WTC11 (cell line): ENCODE measurements around the gene PLEKHA6. TPM values are rescaled to one million over a fixed set of nuclear protein-coding genes. Genes with fewer than 3 reads are reported as not detected.

Source experiments
- ATAC-seq: fragments of 200-7000 bp; cut with Tn5 transposase; 2 replicates; pipeline ENCODE4 v1.10.0; 2021; ENCODE audit warnings: mild to moderate bottlenecking, moderate library complexity
- CTCF ChIA-PET: fragments of 300-600 bp; sonication (Branson Sonifier 250); formaldehyde crosslinking; loops from one replicate; lab custom pipeline; 2021; ENCODE audit warnings: antibody characterized with exemption; lab: Charles Lee
- POLR2A ChIA-PET: fragments of 350-600 bp; sonication (Branson Sonifier 250); formaldehyde crosslinking; loops from one replicate; lab custom pipeline; 2021; ENCODE audit warnings: antibody characterized with exemption; lab: Charles Lee
- DNase-seq: peaks from one replicate; pipeline ENCODE4 v3.0.0; 2021; ENCODE audit warnings: low spot score
- H3K27ac Mint-ChIP-seq: 2 replicates; pipeline ENCODE4 v1.8.0; 2021; ENCODE audit warnings: mixed read lengths
- H3K27me3 Mint-ChIP-seq: 2 replicates; pipeline ENCODE4 v1.8.0; 2021; ENCODE audit warnings: low read depth, mild to moderate bottlenecking, moderate library complexity, mixed read lengths
- H3K36me3 Mint-ChIP-seq: 2 replicates; pipeline ENCODE4 v1.8.0; 2021; ENCODE audit warnings: mixed read lengths
- H3K4me1 Mint-ChIP-seq: 2 replicates; pipeline ENCODE4 v1.8.0; 2022; ENCODE audit warnings: mixed read lengths
- H3K4me3 Mint-ChIP-seq: 2 replicates; pipeline ENCODE4 v1.8.0; 2021; ENCODE audit warnings: mild to moderate bottlenecking, moderate library complexity, mixed read lengths
- H3K9me3 Mint-ChIP-seq: 2 replicates; pipeline ENCODE4 v1.8.0; 2021; ENCODE audit warnings: mixed read lengths
- AFF4 ChIP-seq: sonication (generic); formaldehyde crosslinking; IDR thresholded peaks from 2 replicates; pipeline ENCODE4 v1.8.1; 2023; ENCODE audit warnings: mild to moderate bottlenecking, missing genetic modification reagents, borderline replicate concordance
- CREM ChIP-seq: sonication (generic); formaldehyde crosslinking; IDR thresholded peaks from 2 replicates; pipeline ENCODE4 v1.8.1; 2022; ENCODE audit warnings: mild to moderate bottlenecking, missing genetic modification reagents, moderate library complexity
- ELF4 ChIP-seq: sonication (generic); formaldehyde crosslinking; IDR thresholded peaks from 2 replicates; pipeline ENCODE4 v1.8.1; 2022; ENCODE audit warnings: low read depth, mild to moderate bottlenecking, moderate library complexity, missing genetic modification reagents
- JUN ChIP-seq: sonication (generic); formaldehyde crosslinking; IDR thresholded peaks from 2 replicates; pipeline ENCODE4 v1.8.0; 2023; ENCODE audit warnings: mild to moderate bottlenecking, missing genetic modification reagents
- KAT7 ChIP-seq: sonication (generic); formaldehyde crosslinking; IDR thresholded peaks from 2 replicates; pipeline ENCODE4 v1.8.1; 2023; ENCODE audit warnings: missing genetic modification reagents, mild to moderate bottlenecking, borderline replicate concordance
- MYBL2 ChIP-seq: sonication (generic); formaldehyde crosslinking; IDR thresholded peaks from 2 replicates; pipeline ENCODE4 v1.8.1; 2023; ENCODE audit warnings: mild to moderate bottlenecking, moderate library complexity, missing genetic modification reagents
- NR2C2 ChIP-seq: sonication (generic); formaldehyde crosslinking; IDR thresholded peaks from 2 replicates; pipeline ENCODE4 v1.8.0; 2022; ENCODE audit warnings: mild to moderate bottlenecking, missing genetic modification reagents
- PRDM15 ChIP-seq: sonication (generic); formaldehyde crosslinking; IDR thresholded peaks from 2 replicates; pipeline ENCODE4 v1.8.0; 2022; ENCODE audit warnings: missing genetic modification reagents
- SP1 ChIP-seq: sonication (generic); formaldehyde crosslinking; conservative IDR thresholded peaks from 2 replicates; pipeline ENCODE4 v1.8.1; 2022; ENCODE audit warnings: missing genetic modification reagents
- TCF7 ChIP-seq: sonication (generic); formaldehyde crosslinking; IDR thresholded peaks from 2 replicates; pipeline ENCODE4 v1.8.0; 2022; ENCODE audit warnings: mild to moderate bottlenecking, low read depth, missing genetic modification reagents, moderate library complexity
- TEAD1 ChIP-seq: sonication (generic); formaldehyde crosslinking; IDR thresholded peaks from 2 replicates; pipeline ENCODE4 v1.8.0; 2022; ENCODE audit warnings: mild to moderate bottlenecking, missing genetic modification reagents
- ZNF138 ChIP-seq: sonication (generic); formaldehyde crosslinking; conservative IDR thresholded peaks from 2 replicates; pipeline ENCODE4 v1.8.1; 2022; ENCODE audit warnings: mild to moderate bottlenecking, moderate library complexity, missing genetic modification reagents
- ZNF219 ChIP-seq: sonication (generic); formaldehyde crosslinking; IDR thresholded peaks from 2 replicates; pipeline ENCODE4 v1.8.0; 2023; ENCODE audit warnings: missing genetic modification reagents, mild to moderate bottlenecking, borderline replicate concordance
- ZNF232 ChIP-seq: sonication (generic); formaldehyde crosslinking; IDR thresholded peaks from 2 replicates; pipeline ENCODE4 v1.8.0; 2022; ENCODE audit warnings: mild to moderate bottlenecking, missing genetic modification reagents
- ZNF425 ChIP-seq: fragments of 250-450 bp; sonication (Bioruptor Pico); conservative IDR thresholded peaks from 2 replicates; pipeline ENCODE4 v1.9.0; 2021; ENCODE audit warnings: mild to moderate bottlenecking
- ZNF532 ChIP-seq: fragments of 250-450 bp; sonication (Bioruptor Pico); IDR thresholded peaks from 2 replicates; pipeline ENCODE4 v1.9.0; 2021; ENCODE audit warnings: mild to moderate bottlenecking, borderline replicate concordance
- ZSCAN18 ChIP-seq: fragments of 250-450 bp; sonication (Bioruptor Pico); IDR thresholded peaks from 2 replicates; pipeline ENCODE4 v2.1.2; 2022; ENCODE audit warnings: mild to moderate bottlenecking, moderate library complexity
- total RNA-seq: library from RNA; stranded (reverse); gene quantifications from 3 replicates; pipeline ENCODE4 v1.2.3, GENCODE V29; 2021
- TF ChIP-seq, protein P1 (sequence below): sonication (generic); formaldehyde crosslinking; IDR thresholded peaks from 2 replicates; pipeline ENCODE4 v1.8.1; 2023; ENCODE audit warnings: mild to moderate bottlenecking, missing genetic modification reagents, moderate library complexity

The PLEKHA6 gene
- total RNA-seq, 1 experiment from 2014 or later, result 11.6 TPM

- no peak for TF ChIP-seq TEAD1
- TF ChIP-seq ZNF232, result no peak
- TF ChIP-seq ZNF425 (CRISPR knock-in tag), result no peak
- no peak for TF ChIP-seq MYBL2 (CRISPR knock-in tag)
- TF ChIP-seq TCF7, result no peak
- TF ChIP-seq ZSCAN18 (CRISPR knock-in tag), result no peak
- no peak for TF ChIP-seq SP1
- no peak for TF ChIP-seq NR2C2
- no peak for TF ChIP-seq ZNF219 (CRISPR knock-in tag)
These were observed 153.6 kb downstream of the PLEKHA6 start (continued) for GRCh38 chr1:204206121-204206520.

- no peak for DNase-seq
- POLR2A ChIA-PET, result no interaction called here
- Mint-ChIP-seq H3K4me3 (no peak overlapping the region), H3K27me3 (no peaks in the 10 kb centered on the region; the same call in 1 of the 2 replicates), H3K9me3 (no peaks in the 10 kb centered on the region), H3K36me3 (no peaks in the 10 kb centered on the region), H3K4me1 (no peaks in the 10 kb centered on the region), H3K27ac (no peak overlapping the region)
- ATAC-seq, result no peak
- CTCF ChIA-PET, result interaction anchor here (0.8 to 6.0 kb wide), 10 partner anchors 9 to 193 kb away, joined by 3 to 159 read pairs (median 14); partner anchors contain the start of genes GOLT1A, PLEKHA6 and REN
- TF ChIP-seq ZNF138 (CRISPR knock-in tag) (no peak), CREM (CRISPR knock-in tag) (no peak), KAT7 (CRISPR knock-in tag) (no peak), ELF4 (CRISPR knock-in tag) (no peak), ZNF532 (CRISPR knock-in tag) (no peak), PRDM15 (CRISPR knock-in tag) (no peak), JUN (no peak), AFF4 (CRISPR knock-in tag) (no peak)
- TF ChIP-seq, protein P1, sequence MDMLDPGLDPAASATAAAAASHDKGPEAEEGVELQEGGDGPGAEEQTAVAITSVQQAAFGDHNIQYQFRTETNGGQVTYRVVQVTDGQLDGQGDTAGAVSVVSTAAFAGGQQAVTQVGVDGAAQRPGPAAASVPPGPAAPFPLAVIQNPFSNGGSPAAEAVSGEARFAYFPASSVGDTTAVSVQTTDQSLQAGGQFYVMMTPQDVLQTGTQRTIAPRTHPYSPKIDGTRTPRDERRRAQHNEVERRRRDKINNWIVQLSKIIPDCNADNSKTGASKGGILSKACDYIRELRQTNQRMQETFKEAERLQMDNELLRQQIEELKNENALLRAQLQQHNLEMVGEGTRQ (CRISPR knock-in tag), result no peak
- TF ChIP-seq, all 79 proteins: peak for 0
These were observed 154.2 kb downstream of the PLEKHA6 start for GRCh38 chr1:204205486-204205885.
